Glomerular visceral epithelial cell (primary cell): ENCODE results near the gene SLC38A10.

ENCODE experiments used
- DNase-seq: peaks from one replicate; pipeline ENCODE4 v3.0.0-alpha.2; 2016; ENCODE audit errors: extremely low spot score

The SLC38A10 gene

DNA sequence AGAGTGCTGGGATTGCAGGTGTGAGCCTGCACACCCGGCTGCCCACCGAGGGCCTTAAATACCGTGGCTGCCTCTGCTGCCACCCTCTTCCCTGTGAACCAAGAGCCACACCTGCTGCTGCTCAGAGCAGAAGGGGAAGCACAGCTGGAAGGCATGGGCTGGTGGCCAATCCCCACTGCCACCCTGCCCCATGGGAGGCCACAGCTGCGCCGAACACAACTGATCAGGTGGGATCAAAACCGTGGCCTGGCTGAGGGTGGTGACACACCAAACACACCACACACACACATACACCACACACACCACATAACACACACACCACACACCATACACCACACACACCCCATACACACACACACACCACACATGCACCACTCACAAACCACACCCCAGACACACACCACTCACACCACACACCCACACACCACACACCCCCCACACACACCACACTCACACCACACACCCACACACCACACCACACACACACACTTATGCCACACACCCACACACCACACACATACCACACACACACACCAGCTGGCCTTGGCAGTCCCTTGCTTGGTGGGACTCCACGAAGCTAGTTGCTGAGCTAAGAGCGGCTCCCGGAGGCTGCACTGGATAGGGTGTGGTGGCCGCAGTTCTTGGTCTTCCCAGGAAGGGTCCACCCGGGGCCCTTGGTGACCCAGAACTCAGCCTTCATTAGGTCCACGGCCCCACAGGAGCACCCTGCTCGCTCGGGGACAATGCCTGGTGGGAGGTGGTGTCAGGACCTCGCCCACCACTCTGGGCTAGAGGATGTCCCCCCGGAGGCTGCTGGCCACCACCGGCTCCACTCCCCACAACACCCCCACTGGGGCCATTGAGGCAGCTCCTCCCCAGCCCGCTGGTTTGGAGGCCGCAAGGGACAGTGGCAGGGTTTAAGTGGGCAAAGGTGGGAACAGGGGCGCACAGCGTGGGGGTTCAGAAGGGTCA lies 87.2 kb downstream of the SLC38A10 start:
- DNase-seq, result no peak

DNA sequence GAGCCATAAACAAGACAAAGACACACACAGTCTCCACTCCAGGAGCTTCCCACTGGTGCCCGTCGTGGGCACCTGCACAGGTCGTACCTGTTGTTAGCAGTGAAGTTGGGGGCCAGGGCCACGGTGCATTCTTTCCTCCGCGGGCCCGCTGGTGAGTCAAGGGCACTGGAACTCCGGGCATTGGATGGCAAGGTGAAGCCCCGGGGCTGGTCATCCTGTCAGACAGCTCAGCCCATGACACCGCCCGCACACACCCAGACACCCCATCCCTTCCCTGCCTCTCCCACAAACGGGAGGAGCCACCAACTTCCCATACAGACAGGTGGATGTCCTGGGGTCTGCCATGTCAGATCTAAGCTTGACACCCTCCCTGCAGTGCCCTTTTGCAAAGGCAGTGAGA lies 88.5 kb downstream of the SLC38A10 start:
- no peak for DNase-seq

DNA sequence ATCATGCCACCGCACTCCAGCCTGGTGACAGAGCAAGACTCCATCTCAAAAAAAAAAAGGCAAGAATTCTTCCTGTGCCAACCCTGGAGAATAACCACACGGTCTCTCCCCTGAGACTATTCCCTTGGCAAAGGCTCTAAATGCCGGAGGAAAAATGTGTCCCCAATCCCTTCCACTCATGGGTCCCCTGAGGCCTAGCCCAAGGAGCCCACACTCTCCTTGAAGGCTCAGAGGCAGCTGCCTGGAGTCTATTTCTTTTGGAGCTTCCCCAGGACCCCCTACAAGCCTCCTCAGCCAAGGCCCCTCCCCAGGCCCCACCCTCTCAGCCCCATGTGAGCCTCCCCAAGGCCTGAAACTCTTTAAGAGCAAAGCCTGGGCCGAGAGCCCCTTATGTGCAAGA lies 88.9 kb downstream of the SLC38A10 start:
- DNase-seq, result no peak

DNA sequence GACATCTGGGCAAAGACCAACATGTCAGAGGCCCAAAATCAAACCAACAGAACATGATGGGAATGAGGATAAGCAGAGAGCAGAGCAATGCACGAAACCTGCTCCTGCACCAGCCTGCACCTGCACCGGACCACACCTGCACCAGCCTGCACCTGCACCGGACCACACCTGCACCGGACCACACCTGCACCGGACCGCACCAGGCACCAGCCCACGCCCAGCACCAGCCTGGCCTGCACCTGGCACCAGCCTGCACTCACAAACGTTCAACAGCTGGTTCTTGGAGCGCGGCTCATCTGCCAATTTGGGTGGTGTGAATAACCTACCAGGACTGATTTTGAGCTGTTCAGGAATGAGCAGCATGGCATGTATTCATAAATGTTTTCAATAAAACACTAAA lies 90.5 kb downstream of the SLC38A10 start:
- no peak for DNase-seq

DNA sequence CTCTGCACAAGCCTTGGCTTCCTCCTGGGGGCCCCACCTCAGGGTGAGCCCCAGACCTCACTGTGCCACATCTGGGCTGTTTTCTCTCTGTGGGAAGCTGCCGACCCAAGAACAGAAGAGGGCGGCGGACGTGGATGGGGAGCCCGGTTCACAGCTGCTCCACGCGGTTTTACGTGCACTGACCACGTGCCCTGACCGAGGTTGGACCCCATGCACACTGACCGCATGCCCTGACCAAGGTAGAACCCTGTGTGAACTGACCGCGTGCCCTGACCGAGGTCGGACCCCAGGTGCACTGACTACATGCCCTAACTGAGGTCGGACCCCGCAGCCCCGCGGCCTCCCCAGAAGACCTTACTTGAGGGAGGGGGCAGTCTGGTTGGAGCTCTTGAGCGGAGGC lies 92.0 kb downstream of the SLC38A10 start:
- DNase-seq, result no peak

DNA sequence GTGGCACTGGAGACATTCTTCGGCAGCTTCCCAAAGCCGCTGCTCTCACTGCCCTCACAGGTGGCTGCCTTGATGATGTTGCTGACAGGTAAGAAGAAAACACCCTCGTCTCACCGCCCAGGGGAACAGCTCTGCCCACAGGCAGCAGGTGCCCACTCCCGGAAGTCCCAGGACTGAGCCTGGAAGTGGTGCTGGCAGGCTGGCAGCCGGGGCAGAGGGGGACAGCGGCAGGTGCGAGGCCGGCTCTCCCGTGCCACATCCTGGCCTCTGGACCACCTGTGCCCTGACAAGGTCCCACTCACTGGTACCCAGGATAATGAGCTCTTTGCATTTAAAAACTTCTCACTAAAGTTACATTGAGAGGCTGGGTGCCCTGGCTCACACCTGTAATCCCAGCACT lies 92.8 kb downstream of the SLC38A10 start:
- no peak for DNase-seq

DNA sequence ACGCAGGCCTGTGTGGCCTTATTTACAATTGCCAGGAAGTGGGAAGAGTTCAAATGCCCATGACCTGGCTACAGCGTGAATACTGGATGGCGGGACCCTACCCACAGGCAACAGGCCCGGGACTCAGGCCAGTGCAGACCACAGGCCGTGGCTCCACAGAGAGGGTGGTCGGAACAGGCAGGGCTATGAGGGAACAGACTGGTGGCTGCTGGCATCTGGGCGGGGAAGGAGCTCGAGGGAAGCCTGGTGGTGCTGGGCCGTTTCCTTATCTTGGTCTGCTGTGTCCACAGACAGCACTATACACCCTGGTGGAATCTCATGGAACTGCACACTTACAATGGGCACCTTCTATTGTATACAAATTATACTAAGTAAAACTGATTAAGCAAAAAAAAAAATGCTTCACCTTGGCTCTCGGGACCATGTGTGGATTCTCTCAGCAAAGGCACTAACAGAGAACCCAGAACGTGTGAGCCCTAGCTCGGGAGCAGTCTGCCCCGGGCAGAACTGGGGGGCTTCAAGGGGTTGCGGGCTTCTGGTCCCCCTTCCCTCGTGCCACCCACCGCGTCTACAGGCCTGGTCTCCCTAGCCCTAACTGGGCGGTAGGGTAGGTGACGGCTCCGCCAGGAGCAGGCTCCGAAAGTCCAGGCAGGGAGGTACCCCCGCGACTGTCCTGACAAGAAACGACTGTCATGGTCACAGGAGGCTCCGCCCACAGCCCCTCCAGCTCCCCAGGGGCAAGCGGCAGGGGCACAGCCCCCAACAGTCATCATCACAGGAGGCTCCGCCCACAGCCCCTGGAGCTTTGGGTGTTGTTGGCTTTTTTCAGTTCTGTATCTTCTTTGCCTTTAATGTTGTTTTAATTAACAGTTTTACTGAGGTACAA lies 94.2 kb downstream of the SLC38A10 start:
- DNase-seq, result peak; percentile 61

DNA sequence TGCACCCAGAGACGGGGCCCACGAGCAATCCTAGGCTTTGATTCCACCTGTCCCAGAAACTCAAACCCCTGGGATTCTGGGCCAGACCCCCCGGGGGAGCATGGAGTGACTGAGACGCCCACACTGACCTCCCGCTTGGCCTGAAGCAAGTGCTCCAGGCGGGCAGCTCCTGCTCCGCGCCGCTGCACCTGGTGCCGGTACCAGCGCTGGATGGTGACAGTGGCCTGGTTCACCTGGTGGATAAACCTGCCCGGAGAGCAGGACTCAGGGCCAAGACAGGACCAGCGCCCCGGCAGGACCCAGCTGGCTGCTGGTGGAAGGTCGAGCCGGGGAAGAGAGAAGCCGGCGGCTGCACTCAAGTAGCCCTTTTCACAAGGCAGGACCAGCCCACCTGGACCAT lies 94.9 kb downstream of the SLC38A10 start:
- DNase-seq, result no peak

DNA sequence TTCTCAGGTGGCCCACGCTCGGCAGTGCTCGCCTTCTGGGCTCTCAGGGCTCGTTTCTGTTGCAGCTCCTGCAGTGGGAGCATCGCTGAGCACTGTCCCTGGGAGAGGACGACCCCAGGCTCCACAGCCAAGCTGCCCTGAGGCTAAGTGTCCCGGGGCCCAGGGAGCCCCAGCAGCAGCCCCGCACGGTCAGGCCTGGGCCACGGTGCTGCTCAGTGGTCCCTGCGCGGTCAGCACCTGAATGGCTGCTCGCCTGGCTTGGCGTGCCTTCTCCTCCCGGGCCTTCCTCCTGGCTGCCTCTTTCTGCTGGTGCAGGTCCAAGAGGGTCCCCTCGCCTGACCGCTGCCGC lies 95.7 kb downstream of the SLC38A10 start:
- DNase-seq, result no peak

DNA sequence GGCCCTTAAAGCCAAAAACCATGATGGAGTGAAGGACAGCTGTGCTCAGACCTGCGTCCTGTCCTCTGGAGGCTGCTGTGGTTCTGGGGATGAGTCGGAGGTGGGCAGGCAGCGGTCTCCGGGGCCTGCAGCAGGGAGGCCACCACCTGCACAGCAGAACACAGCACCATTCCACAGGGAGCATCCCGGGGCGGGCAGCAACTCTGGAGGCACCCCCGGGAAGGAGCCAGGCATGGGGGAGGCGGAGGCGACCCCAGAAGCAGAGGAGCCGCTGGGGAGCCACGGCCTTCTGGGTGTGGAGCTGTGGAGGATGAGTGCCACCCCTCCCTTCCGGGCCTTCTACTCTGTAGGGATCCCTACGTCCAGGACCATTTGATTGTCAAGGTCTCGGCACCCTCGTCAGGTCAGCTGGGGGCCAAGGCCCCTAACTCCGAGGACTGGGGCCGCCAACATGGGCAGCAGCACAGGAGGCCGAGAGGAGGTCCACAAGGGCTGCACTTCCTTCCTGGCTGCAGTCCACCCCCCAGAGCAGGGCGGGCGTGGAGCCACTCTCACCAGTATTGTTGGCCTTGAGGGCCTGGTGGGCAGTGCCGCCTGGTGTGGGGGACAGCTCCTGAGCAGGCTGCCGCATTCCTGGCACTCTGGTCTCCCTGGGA lies 96.2 kb downstream of the SLC38A10 start:
- no peak for DNase-seq

DNA sequence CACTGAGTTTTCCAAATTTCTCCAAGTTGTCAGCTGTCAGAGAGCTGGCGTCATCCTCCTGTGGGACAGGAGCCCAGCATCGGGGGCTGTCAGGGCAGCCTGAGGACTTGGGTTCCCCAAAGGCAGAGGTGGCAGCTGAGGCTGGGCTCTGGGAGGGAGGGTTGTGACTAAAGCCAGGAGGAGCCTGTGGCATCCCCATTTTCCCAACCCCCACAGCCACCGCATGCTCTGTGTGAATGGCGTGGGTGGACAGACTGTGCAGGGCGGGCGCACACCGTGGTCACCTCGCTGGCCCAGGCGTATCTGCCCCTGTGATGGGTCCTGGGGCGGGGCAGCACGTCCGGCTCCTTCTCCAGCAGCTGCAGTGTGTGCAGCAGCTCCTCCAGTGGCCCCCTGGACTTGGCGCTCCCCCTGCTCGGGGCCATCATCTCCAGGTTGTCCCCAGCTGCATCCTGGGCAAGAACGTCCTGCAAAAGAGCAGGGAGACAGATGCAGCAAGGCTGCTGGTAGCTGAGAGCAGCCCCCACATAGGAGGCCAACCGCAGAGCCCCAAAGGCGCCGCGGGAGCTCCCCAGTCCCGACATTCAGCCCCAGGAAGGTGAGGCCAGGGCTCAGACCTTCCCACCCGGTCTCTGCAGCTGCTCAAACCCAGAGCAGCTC lies 97.1 kb downstream of the SLC38A10 start:
- no peak for DNase-seq

DNA sequence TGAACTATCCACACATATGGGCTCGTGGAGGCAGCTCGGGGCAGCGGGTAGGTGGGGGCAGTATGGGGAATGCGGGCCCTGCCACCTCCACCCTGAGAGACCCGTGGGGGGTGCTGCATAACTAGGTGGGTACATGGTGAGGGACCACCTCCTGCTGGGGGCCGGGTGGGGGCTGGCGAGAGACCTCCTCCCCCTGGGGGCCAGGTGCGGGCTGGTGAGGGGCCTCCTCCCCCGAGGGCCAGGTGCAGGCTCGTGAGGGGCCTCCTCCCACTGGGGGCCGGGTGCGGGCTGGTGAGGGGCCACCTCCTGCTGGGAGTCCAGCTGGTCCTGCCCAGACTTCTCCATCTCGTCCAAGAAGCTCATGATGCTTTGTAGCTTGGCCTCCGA lies 97.7 kb downstream of the SLC38A10 start:
- no peak for DNase-seq

DNA sequence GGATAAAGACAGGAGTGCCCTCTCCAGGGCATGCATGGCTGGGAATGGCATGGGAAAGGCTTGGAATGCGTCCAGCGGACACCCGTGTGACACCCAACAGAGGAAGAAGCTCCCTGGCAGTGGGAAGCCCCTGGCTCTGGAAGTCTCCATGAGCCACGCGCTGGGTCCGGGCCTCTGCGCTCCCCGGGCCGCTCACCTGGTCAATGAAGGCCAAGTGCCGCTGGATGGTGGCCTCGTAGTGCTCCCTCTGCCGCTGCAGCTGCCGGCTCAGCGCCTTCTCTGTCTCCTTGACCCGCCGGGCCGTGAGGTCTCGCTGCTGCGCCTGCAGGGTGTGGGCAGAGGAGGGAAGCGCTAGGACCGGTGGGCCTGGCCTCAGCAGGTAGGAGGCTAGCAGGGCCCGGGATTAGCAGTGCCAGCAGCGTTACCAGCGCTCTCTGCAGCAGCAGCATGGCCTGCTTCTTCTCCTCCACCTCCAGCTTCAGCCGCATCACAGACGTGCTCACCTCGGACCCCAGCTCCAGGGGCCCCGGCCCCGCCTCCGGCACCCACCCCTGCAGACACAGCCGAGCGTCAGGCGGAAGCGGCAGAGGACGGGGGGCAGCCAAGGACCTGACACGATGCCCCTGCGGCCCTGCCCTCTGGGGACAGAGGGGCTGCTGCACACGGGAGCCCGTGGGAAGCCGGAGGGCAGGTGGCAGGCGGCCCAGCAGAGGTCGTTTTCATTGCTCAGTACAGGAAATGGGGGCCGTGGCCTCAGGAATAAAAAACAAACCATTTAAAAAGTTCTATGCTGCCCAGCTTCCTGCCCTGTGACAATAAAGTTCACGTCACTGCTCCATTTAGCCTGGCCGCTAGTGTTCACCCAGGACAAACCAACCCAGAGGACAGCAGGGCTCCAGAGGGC lies 98.3 kb downstream of the SLC38A10 start:
- no peak for DNase-seq

DNA sequence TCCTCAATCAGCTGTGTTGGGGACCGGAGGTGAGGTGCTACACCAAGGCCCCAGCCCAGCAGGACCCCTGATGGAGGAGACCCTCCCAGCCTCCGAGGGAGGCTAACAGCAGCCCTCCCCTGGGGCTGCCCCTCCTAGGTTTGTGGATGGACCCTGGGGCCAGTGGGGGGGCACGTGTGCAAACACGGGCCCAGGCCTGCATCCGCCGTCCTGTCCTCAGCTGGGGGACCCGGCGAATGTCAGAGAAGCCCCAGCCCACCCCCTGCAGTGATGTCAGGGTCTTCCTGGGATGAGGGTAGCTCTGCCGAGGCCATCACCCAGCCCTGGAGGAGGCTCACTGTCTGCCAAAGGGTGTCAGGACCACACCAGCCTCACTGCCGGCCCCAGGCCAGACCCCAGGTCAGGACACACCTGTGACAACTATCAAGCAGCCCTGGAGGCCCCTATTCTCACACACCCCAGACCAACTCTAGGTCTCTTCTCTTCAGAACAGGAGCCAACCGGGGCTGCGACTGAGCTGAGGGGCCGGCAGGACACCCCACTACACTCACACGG lies 99.1 kb downstream of the SLC38A10 start:
- DNase-seq, result no peak
